D341Med (cell line): ENCODE data around the gene ADCY1.
A peak's percentile ranks its signal among the peaks of the same experiment; 100 is the strongest.
"Not testable (repeated sequence)": the region's sequence is repeated elsewhere in the genome, so short reads cannot be mapped to it uniquely, and the experiment has no call there.

Experiments
- DNase-seq: peaks from one replicate; pipeline ENCODE4 v3.0.0; 2012; ENCODE audit warnings: low spot score

ADCY1 gene

DNA sequence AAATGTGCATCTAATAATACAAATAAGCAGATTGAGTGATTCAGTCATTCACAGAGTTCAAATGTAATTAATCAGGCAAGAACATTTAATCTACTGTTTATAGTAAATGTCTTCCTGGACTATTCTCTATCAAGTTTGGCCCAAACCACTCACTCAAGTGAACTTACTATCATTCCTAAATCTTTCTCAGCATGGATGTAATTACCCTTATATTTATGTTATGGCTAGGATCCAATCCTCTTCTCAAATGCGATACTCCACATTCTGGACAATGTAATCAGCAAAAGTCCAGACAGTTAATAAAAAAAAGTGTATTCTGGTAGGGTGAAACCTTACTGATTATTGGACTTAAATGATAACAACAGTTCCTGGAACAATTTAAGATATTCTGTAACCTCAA is 185.3 kb downstream of the ADCY1 start:
- DNase-seq, result not testable (repeated sequence)

DNA sequence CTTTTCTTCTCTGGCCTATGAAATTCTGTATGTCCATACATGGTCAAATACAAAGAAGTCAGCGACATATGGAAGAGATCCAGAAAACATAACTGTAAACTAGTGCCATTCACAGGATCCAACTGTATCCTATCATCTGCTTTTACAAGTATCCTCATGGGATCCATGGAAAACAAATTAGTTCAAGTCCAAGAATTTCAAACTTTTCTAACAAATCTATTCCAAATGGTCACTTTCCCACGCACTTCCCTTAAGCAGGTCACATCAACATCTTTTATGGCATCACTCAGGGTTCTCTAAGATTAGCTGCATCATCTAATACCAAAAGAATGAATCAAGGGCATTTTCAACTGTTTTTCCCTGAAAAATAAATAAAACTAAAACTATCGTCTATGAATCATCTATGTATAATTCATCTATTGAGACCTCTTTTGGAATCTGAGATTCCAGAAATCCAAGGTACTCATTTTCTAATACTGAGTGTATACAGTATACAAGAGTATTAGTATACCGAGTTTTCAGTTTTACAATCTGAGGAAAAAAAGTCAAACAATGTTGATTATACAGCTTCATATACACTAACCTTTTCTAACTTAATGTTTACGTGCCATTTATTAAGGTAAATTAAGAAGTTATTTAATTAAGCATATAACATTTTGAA is 187.5 kb downstream of the ADCY1 start:
- not testable (repeated sequence) for DNase-seq

DNA sequence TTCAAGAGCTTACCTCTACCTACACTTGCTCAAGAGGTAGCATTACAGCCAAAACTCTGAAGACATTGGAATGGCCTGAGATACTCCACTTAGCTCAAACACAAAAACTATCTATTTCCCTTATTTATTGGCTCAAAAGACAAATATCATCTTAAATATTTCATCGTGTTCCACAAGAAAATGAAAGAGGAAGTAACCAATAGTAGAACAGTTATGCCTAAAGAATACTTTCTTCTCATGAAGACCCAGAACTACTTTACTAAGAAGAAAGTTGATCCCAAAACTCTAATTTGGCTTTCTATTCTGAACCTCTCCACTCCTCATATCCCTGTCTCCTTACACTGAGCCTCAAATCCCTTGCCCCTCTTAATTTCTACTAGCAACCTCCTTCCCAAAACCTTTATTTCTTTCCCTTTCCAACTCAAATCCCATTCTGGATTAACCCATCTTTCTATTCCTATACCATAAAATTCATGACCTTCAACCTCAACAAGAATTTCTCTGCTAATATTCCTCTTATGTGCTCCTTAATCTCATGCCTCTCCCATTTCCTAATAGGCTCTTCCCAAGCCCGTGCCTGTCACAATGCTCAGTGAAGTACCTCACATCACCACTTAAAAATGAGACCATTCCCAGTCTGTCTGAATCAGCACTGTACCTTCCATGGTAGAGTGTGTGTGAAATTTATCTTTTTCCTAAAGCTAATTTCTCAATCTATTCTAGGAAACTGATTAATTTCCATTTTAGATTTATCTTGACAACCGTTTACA is 188.2 kb downstream of the ADCY1 start:
- DNase-seq, result not testable (repeated sequence)

DNA sequence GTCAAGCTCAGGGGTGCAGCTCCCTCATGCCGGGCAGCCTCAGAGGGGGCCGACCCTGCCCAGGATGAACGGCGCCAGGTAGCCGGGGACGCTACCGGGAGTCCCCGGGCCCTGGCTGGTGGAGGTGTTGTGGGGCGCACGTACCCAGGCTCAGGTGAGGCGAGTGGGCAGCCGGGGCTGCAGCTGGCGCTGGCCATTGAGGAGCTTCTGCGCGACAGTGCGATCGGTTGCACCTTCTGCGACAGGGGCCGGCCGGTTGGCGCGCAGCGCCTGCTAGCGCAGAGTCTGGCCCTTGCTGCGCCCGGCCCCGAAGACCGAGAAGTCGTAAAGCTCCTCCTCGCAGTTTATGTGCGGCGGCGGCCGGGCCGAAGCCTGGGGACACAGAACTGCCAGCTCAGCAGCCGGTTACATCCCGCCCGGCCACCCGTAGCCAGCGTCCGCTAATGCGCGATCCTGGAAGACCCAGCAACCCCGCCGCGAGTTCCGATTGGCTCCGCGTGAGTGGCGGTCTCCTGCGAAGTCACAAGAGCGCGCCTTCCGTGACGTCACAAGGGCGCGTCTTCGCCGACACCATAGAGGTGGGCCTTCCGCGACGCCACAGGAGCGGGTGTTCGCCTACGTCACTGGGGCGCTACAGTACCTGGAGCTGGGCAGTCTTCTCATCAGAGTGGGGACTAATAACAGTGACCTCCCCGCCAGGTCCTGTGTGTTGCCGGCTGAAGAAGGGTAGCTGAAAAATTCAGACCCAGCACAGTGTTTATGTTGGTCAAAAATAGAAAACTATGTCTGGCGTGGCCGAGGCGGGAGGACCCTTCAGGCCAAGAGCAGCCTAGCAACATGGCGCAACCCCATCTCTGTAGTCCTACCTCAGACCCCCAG is 194.6 kb downstream of the ADCY1 start:
- peak; percentile 91 for DNase-seq

DNA sequence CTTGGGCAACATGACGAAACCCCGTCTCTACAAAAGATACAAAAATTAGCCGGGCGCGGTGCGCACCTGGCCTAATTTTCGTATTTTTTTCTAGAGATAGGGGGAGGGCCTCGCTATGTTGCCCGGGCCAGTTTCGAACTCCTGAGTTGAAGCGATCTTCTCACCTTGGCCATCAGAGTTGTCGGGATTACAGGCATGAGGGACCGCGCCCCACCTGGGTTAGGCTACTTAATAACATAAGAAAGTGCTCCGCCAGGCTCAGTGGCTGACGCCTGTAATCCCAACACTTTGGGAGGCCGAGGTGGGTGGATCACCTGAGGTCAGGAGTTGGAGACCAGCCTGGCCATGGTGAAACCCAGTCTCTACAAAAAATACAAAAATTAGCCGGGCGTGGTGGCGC is 195.5 kb downstream of the ADCY1 start:
- DNase-seq, result not testable (repeated sequence)
